ENCODE measurements around the gene UBXN4.

DNA sequence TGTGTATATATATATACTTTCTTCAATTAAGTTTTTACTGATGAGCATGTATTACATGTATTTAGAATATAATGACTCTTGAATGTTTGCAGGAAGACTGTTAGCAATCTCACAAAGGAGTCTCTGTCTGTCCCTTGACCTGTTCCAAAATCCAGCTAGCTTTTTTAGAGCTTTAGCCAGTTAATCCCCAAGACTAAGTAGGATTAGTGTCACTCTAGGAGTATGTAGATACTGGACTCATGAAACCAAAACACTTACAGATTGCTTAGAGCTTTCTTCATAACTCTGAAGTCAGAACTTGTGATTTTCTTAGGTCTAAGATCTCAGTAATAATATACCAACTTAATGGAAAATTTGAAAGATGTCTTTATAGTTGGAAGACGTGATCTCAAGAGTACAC, 2.2 kb downstream of the UBXN4 start:
- TF ChIP-seq CTCF (conservative IDR thresholded peaks at IDR 0.05; ENCODE audit: low read length) (no peak), EZH2phosphoT487 (IDR thresholded peaks at IDR 0.05; ENCODE audit: borderline replicate concordance) (no peak)

Data from Loucy (cell line).